GM19468 (cell line): ENCODE measurements around the gene ZNF654.
"Not testable (repeated sequence)": the region's sequence is repeated elsewhere in the genome, so short reads cannot be mapped to it uniquely, and the experiment has no call there.

Source experiments
- ATAC-seq: cut with Tn5 transposase; IDR thresholded peaks from one replicate; pipeline ENCODE4 v1.9.1; 2021; ENCODE audit warnings: mild to moderate bottlenecking, moderate library complexity, moderate number of reproducible peaks; ENCODE audit not compliant: unreplicated experiment; ENCODE audit errors: extremely low read depth

The ZNF654 gene

DNA sequence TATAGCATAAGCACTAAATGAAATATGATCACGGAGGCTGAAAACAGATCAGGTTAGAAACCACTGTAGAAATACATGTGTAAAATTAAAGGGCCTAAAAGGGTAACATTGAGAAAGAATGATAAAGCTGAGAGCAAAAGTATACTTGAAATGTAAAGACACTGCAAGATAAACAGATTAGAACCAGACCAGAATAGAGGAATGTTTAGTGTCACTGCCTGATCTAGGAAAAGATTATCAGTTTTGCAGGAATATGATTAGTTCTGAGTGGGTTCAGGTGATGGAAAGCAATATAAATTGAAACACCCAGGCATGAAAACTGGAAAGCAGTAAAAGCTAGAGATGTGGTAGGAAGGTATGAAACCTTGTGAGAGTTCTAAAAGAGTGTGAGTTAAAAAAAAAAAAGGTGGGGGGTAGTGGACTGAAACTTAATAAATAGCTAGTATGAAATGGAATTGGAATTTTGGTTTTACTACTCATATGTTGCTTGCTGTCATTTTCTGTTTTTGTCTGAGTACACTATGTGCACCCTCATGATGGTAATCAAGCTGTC lies 74.7 kb downstream of the ZNF654 start:
- ATAC-seq, result no peak

DNA sequence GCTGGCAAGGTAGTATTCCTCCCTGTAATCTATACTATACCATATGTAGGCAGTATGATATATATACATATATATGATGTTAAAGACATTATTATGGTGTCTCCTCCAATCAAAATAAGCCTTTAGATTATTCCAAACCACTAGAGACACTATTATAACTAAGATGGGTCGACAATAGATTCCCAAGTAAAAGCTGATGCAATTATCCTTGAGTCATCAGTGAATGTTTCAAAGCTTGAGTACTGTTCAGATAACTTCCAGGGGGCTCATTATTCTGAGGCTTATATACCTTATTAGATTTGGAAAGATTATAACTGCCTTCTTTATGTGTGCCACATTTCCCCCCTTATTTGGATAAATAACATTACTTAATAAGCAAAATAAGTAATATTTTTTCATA lies 78.8 kb downstream of the ZNF654 start:
- no peak for ATAC-seq

- ATAC-seq, result no peak
Observed at GRCh38 chr3:88141458-88142083, 82.5 kb downstream of the ZNF654 start.

- no peak for ATAC-seq
Observed at GRCh38 chr3:88142094-88142624, 83.1 kb downstream of the ZNF654 start.

DNA sequence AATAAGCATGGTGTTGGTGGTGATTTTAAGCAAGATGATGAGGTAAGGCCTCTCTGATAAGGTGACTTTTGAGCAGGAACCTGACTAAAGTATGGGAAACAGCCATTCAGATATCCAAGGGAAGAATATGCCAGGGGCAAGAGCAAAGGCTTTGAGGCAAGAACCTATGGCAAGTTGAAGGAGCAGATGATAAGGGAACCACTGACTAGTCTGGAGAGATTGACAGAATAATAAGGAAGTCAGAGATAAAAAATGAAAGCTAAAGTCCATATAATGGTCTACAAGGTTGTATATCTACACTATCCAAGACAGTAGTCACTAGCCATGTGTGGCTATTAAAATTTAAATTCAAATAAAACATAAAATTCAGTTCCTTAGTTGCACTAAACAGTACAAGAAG lies 88.2 kb downstream of the ZNF654 start:
- no peak for ATAC-seq

GRCh38 chr3:88148651-88149050 lies 89.6 kb downstream of the ZNF654 start:
- ATAC-seq, result no peak

GRCh38 chr3:88149101-88149508 lies 90.0 kb downstream of the ZNF654 start:
- peak; percentile 2 for ATAC-seq

DNA sequence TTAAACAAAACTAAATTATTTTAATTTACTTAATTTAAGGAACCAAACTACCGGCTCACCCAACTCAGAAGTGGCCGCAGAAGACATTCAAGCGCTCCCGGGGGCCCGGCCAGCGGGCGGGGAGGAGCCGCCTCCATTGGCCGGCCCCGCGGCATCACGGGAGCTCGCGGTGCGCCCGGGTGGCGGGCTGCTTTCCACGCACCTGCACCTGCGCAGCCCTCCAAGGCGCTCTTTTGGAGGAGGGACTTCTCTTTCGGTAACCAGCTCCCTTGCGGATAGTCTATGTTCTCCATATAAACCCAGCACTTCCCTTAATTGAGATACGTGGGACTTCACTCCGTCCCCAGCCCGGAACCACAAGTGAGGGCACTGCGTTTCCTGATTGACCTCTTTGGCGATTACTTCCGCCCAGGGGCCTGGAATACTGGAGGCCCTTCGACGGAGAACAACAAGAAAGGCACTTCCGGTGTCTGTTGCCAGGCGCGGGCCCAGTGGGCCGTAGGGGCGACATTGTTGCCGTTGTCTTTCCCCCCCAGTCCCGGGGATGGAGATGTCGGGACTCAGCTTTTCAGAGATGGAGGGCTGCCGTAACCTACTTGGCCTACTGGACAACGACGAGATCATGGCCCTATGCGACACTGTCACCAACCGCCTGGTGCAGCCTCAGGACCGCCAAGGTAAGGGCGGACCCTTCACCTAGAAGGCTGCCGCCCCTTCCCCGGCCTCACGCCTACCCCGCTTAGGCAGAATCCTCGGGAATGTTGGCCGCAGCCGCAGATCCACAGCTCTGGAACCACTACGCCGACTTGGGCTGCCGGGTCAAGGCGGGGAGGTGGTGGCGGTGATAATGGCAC lies 90.7 kb downstream of the ZNF654 start, which contains the start of gene C3orf38:
Gene C3orf38 (plus strand): TSS at position 451 of the 854 bp plus-strand sequence. CDS start 94 bp downstream, at position 545.
- ATAC-seq, result peak; percentile 68

GRCh38 chr3:88150371-88150770 lies 91.3 kb downstream of the ZNF654 start:
- ATAC-seq, result no peak

DNA sequence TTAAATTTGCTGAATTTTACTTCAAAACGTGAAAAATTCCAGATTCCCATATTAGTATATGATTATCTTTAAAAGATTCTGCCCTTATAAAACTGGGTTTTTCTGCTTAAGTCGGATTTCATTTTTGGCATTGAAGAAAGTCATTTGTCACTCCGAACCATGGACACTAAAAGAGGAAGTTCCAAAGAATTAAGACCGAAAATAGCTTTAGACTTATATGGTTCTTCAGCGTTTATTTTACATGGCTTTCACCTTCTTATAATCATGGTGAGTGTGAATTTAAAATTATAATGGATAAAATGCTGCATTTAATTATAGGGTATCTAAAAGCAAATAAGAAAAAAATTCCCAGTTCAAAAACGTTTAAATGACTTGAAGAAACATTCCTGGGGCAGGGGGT lies 91.8 kb downstream of the ZNF654 start:
- no peak for ATAC-seq

DNA sequence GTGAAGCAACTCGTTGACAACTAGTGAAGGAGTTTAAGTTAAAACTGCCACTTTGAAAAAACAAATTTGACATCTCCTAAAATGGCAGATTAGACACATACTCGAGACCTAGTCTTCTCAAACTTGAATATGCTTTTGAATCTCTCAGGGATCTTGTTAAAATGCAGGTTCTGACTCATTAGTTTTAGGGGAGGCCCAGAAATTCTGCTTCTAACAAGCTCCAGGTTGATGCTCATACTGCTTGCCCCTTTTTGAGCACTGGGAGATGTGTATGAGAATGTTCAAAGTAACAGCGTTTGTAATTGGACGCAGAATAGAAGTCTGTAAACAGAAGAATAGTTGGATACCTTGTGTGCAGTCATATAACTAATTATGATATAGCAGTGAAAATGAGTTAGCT lies 92.3 kb downstream of the ZNF654 start:
- ATAC-seq, result no peak

DNA sequence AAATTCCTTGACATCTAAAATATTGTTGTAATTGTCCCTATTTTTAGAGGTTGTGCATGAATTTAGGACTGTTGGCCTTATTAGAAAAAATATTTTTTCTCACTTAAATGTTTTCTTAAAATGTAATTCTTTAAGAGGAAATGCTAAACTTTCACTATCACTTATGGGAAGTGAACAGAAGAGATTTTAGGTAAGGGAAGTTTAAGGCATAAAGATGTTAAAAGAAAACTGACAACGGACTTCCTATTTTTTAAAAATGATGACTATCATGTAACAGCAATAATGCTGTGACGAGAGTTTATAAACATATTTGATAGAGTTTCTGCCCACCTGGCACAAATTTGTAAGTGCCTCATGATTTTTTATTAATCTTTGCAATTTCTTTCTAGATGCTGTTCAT lies 93.8 kb downstream of the ZNF654 start:
- no peak for ATAC-seq

DNA sequence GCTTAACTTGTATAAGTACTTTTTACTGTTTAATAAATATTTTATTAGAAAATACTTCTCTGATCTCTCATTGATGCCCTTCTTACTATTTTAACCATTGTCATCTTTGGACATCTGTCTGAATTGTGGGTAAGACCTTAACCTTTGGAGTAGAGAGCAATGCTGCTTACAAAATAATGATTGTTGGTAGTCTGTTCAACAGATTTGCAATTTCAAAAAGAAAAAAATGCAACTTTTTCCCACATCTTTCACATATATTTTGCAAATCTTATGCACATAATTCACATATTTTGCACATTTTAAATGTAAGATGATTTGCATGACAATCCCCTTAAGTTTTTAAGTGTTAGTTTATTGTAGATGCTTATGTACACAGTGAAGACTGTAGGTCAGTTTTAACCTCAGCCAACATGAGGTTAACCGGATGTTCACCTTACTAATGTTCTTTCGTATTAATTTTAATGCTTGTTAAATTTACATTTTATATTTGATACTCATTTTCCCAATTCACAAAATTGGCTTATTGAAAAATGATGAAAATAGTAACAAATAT lies 107.4 kb downstream of the ZNF654 start:
- no peak for ATAC-seq

GRCh38 chr3:88167173-88167572 lies 108.1 kb downstream of the ZNF654 start:
- ATAC-seq, result no peak

DNA sequence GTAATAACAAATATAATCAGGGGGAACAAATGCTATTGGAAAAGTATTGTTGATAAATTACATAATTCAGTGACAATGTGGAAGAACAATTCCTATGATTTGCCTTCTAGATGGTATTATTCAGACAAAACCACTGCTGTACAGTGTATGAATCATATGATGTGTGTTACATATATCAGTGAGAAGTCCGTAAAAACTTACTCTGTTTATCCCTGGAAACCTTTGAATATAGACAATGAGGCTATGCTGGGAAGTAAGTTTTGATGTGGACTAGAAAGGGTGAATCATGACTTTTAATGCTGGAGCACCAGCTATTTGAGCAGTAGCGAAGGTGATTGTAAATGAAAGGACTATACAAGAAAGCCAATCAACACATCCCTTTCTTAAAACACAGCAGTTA lies 108.6 kb downstream of the ZNF654 start:
- ATAC-seq, result no peak

DNA sequence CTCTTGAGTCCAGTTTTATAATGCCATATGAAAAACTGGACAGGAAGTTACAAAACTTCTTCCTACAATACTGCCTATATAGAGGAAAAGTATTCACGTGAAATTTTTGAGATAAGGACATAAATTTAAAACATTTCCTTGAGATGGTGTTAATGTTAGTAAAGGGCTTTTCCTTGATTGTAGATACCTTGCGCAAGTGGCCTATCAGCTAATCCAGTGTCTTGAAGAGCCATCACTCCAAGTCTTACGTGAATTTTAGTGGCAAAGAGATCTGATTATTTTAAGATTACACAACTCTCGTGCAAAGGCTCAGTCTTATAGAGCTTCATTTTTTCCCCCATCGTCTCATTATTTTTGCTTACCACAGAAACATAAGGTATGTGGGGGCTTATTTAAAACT lies 109.1 kb downstream of the ZNF654 start:
- ATAC-seq, result no peak

GRCh38 chr3:88180398-88180999 lies 121.4 kb downstream of the ZNF654 start:
- peak; percentile 51 for ATAC-seq

DNA sequence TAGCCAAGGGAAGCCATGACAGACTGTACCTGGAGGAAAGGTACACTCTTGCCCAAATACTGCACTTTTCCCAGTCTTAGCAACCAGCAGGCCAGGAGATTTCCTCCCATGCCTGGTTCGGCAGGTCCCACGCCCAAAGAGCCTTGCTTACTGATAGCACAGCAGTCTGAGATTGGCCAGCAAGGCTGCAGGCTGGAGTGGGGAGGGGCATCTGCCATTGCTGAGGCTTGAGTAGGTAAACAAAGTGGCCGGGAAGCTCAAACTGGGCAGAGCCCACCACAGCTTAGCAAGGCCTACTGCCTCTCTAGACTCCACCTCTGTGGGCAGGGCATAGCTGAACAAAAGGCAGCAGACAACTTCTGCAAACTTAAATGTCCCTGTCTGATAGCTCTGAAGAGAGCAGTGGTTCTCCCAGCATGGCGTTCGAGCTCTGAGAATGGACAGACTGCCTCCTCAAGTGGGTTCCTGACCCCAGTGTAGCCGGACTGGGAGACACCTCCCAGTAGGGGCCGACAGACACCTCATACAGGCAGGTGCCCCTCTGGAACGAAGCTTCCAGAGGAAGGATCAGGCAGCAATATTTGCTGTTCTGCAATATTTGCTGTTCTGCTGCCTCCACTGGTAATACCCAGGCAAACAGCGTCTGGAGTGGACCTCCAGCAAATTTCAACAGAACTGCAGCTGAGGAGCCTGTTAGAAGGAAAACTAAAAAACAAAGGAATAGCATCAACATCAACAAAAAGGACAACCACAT lies 123.3 kb downstream of the ZNF654 start:
- not testable (repeated sequence) for ATAC-seq

- no peak for ATAC-seq
Observed at GRCh38 chr3:88188436-88188835, 129.4 kb downstream of the ZNF654 start.

DNA sequence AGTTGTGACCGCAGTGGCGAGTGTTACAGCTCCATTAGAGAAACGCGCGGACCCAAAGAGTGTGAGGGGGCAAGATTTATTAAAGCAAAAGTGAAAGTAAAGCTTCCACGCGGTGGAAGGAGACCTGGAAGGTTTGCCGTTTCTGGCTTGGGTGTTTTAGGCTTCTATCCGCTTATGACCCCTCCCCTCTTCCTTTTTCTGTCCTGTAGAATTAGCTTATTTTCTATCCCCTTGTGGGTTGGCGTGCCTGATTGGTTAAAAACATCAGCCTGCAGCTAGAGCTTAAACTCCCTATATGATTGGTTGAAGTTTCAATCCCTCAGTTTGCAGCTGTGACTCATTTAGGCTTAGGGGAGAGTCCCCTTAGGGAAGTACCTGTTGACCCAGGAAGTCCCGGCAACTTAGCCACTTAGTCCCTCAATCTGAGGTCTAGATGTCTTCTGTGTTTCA lies 130.3 kb downstream of the ZNF654 start:
- ATAC-seq, result no peak
